SK-N-MC (cell line): ENCODE measurements around the gene STH.

ENCODE experiments used
- EZH2 ChIP-seq: fragments of 200-600 bp; sonication (generic); IDR thresholded peaks from one replicate; pipeline ENCODE4 v1.6.1; 2017; ENCODE audit warnings: antibody characterized with exemption
- POLR2AphosphoS5 ChIP-seq: IDR thresholded peaks from 2 replicates; pipeline ENCODE4 v1.6.1; 2012; ENCODE audit warnings: mild to moderate bottlenecking, low read depth, low read length, borderline replicate concordance

DNA sequence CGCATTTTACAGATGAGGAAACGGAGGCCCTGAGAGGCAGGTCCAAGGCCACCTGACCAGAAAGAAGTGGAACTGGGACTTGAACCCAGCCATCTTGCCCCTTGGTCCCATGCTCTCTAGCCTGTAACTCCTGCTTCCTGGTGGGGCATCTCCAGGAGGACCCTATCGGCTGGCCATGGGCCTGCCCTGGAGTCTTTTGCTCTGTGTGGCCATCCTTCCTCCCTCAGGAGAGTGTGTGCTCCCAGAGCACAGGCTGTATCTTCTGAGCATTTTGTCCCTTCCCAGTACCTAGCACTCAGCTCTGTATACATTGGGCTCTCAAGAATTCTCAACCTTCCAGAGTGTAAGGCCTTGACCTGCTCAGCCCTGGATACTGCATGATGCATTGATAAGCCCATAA lies 28.4 kb upstream of the STH start:
- TF ChIP-seq POLR2AphosphoS5, result no peak
- TF ChIP-seq EZH2, result no peak
